ENCODE measurements around the gene CAPZB. TPM values are rescaled to one million over a fixed set of nuclear protein-coding genes. Genes with fewer than 3 reads are reported as not detected.

CAPZB gene
- total RNA-seq, 1 donor from 2014 or later = 189 TPM

GRCh38 chr1:19466112-19466561 is 19.2 kb downstream of the CAPZB start:
- Mint-ChIP-seq H3K27me3 (no peaks in the 10 kb centered on the region), H3K9me3 (ENCODE audit: low read depth) (no peaks in the 10 kb centered on the region), H3K36me3 (ENCODE audit: insufficient read depth) (peaks cover 4% of the 10 kb centered on the region), H3K27ac (no peak overlapping the region), H3K4me1 (ENCODE audit: low read depth) (peaks cover 26% of the 10 kb centered on the region), H3K4me3 (ENCODE audit: low read depth) (no peak overlapping the region)
- TF ChIP-seq CTCF (IDR thresholded peaks at IDR 0.05; ENCODE audit: unreplicated experiment) = no peak
- DNase-seq (ENCODE audit: low spot score, unreplicated experiment) = no peak

GRCh38 chr1:19465650-19466049 is 19.7 kb downstream of the CAPZB start:
- H3K27me3 Mint-ChIP-seq = no peaks in the 10 kb centered on the region
- H3K9me3 Mint-ChIP-seq (ENCODE audit: low read depth) = no peaks in the 10 kb centered on the region
- H3K27ac Mint-ChIP-seq = no peak overlapping the region
- DNase-seq (ENCODE audit: low spot score, unreplicated experiment) = no peak
- H3K4me1 Mint-ChIP-seq (ENCODE audit: low read depth) = peaks cover 26% of the 10 kb centered on the region
- H3K4me3 Mint-ChIP-seq (ENCODE audit: low read depth) = no peak overlapping the region
- TF ChIP-seq CTCF (IDR thresholded peaks at IDR 0.05; ENCODE audit: unreplicated experiment) = no peak
- H3K36me3 Mint-ChIP-seq (ENCODE audit: insufficient read depth) = peaks cover 4% of the 10 kb centered on the region

- Mint-ChIP-seq H3K9me3 (ENCODE audit: low read depth) (no peaks in the 10 kb centered on the region), H3K27ac (no peak overlapping the region), H3K4me3 (ENCODE audit: low read depth) (no peak overlapping the region), H3K27me3 (no peaks in the 10 kb centered on the region), H3K36me3 (ENCODE audit: insufficient read depth) (peaks cover 4% of the 10 kb centered on the region), H3K4me1 (ENCODE audit: low read depth) (peaks cover 26% of the 10 kb centered on the region)
- no peak for TF ChIP-seq CTCF (IDR thresholded peaks at IDR 0.05; ENCODE audit: unreplicated experiment)
- DNase-seq (ENCODE audit: low spot score, unreplicated experiment) = no peak
These were observed 20.2 kb downstream of the CAPZB start for GRCh38 chr1:19465123-19465522.

GRCh38 chr1:19464696-19465095 is 20.6 kb downstream of the CAPZB start:
- DNase-seq (ENCODE audit: low spot score, unreplicated experiment) = no peak
- Mint-ChIP-seq H3K4me1 (ENCODE audit: low read depth) (peaks cover 26% of the 10 kb centered on the region), H3K27me3 (no peaks in the 10 kb centered on the region), H3K4me3 (ENCODE audit: low read depth) (no peak overlapping the region), H3K36me3 (ENCODE audit: insufficient read depth) (peaks cover 5% of the 10 kb centered on the region), H3K9me3 (ENCODE audit: low read depth) (no peaks in the 10 kb centered on the region), H3K27ac (no peak overlapping the region)
- TF ChIP-seq CTCF (IDR thresholded peaks at IDR 0.05; ENCODE audit: unreplicated experiment) = no peak

GRCh38 chr1:19463504-19463803 is 21.9 kb downstream of the CAPZB start:
- no peak for TF ChIP-seq CTCF (IDR thresholded peaks at IDR 0.05; ENCODE audit: unreplicated experiment)
- Mint-ChIP-seq H3K4me3 (ENCODE audit: low read depth) (no peak overlapping the region), H3K27me3 (no peaks in the 10 kb centered on the region), H3K9me3 (ENCODE audit: low read depth) (no peaks in the 10 kb centered on the region), H3K4me1 (ENCODE audit: low read depth) (peaks cover 16% of the 10 kb centered on the region), H3K27ac (no peak overlapping the region), H3K36me3 (ENCODE audit: insufficient read depth) (peaks cover 6% of the 10 kb centered on the region)
- no peak for DNase-seq (ENCODE audit: low spot score, unreplicated experiment)

Data from progenitor cell of endocrine pancreas (in vitro differentiated cells).